ENCODE measurements around the gene CD55. TPM values are rescaled to one million over a fixed set of nuclear protein-coding genes. Genes with fewer than 3 reads are reported as not detected.

Gene CD55
- total and polyA plus RNA-seq, 2 experiments from 2014 or later, result 16.7 to 18.5 TPM

- no peak for TF ChIP-seq ZNF462 (CRISPR knock-in tag; IDR thresholded peaks at IDR 0.05)
- no peak for TF ChIP-seq CTCF (conservative IDR thresholded peaks at IDR 0.05; ENCODE audit: low read depth in 2 of 2)
- TF ChIP-seq NANOG (IDR thresholded peaks at IDR 0.05; ENCODE audit: borderline replicate concordance), result no peak
Observed at GRCh38 chr1:207405814-207406213, 84.3 kb downstream of the CD55 start (continued).

GRCh38 chr1:207407655-207408260, 86.3 kb downstream of the CD55 start:
- H3K4me1 Mint-ChIP-seq, result no peaks in the 10 kb centered on the region
- H4K20me1 ChIP-seq (replicated peaks; ENCODE audit: insufficient read depth), result no peaks in the 10 kb centered on the region
- no peak overlapping the region for H3K27ac Mint-ChIP-seq
- H3K4me3 ChIP-seq, result no peak overlapping the region
- H3K4me1 ChIP-seq (ENCODE audit: insufficient read depth), result no peaks in the 10 kb centered on the region
- H3K36me3 ChIP-seq (ENCODE audit: insufficient read depth), result no peaks in the 10 kb centered on the region
- no peaks in the 10 kb centered on the region for H3F3A ChIP-seq (replicated peaks; ENCODE audit: low read depth)
- no peaks in the 10 kb centered on the region for H3K9me3 Mint-ChIP-seq
- no peaks in the 10 kb centered on the region for H3K36me3 Mint-ChIP-seq (ENCODE audit: low read depth)
- no peak overlapping the region for H3K4me3 Mint-ChIP-seq
- no peak overlapping the region for H3K4me2 ChIP-seq
- H3K27ac ChIP-seq (ENCODE audit: low read depth), result no peak overlapping the region
- no peaks in the 10 kb centered on the region for H3K9me2 ChIP-seq (ENCODE audit: insufficient read depth)
- DNase-seq (ENCODE audit: low spot score), result no peak
- ATAC-seq, result no peak
- H3K27me3 Mint-ChIP-seq (ENCODE audit: insufficient read depth, low read depth, poor library complexity), result peaks cover 2% of the 10 kb centered on the region
- no peak overlapping the region for H2AFZ ChIP-seq
- H3K79me2 ChIP-seq (replicated peaks; ENCODE audit: insufficient read depth), result no peaks in the 10 kb centered on the region
- no peaks in the 10 kb centered on the region for H3K27me3 ChIP-seq (ENCODE audit: insufficient read depth)
- TF ChIP-seq EZH2phosphoT487 (IDR thresholded peaks at IDR 0.05; ENCODE audit: unreplicated experiment), result no peak
- TF ChIP-seq EZH2 (IDR thresholded peaks at IDR 0.05; ENCODE audit: low read depth, unreplicated experiment), result no peak
- TF ChIP-seq STAT1 (IDR thresholded peaks at IDR 0.05; ENCODE audit: unreplicated experiment), result no peak
- no peak for TF ChIP-seq ETS1 (IDR thresholded peaks at IDR 0.05)
- TF ChIP-seq CREB1 (CRISPR knock-in tag; IDR thresholded peaks at IDR 0.05; ENCODE audit: low read depth), result no peak
- no peak for TF ChIP-seq JUNB (IDR thresholded peaks at IDR 0.05; ENCODE audit: unreplicated experiment)
- no peak for TF ChIP-seq ZNF331 (CRISPR knock-in tag; IDR thresholded peaks at IDR 0.05; ENCODE audit: low read depth)
- TF ChIP-seq CTCF (conservative IDR thresholded peaks at IDR 0.05; ENCODE audit: low read depth in 2 of 2), result no peak
- no peak for TF ChIP-seq NANOG (IDR thresholded peaks at IDR 0.05; ENCODE audit: borderline replicate concordance)

Measured in GM23338 (cell line).